LNCAP (cell line): ENCODE data around the gene HOXB7.

Source experiments
- TF ChIP-seq, protein P1 (sequence below): fragments of 450-650 bp; IDR thresholded peaks from 2 replicates; pipeline ENCODE4 v1.5.1; 2017; ENCODE audit warnings: mild to moderate bottlenecking

The HOXB7 gene

GRCh38 chr17:48563385-48563838 lies 47.4 kb downstream of the HOXB7 start:
- TF ChIP-seq, protein P1, sequence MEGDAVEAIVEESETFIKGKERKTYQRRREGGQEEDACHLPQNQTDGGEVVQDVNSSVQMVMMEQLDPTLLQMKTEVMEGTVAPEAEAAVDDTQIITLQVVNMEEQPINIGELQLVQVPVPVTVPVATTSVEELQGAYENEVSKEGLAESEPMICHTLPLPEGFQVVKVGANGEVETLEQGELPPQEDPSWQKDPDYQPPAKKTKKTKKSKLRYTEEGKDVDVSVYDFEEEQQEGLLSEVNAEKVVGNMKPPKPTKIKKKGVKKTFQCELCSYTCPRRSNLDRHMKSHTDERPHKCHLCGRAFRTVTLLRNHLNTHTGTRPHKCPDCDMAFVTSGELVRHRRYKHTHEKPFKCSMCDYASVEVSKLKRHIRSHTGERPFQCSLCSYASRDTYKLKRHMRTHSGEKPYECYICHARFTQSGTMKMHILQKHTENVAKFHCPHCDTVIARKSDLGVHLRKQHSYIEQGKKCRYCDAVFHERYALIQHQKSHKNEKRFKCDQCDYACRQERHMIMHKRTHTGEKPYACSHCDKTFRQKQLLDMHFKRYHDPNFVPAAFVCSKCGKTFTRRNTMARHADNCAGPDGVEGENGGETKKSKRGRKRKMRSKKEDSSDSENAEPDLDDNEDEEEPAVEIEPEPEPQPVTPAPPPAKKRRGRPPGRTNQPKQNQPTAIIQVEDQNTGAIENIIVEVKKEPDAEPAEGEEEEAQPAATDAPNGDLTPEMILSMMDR, result no peak

- TF ChIP-seq, protein P1, result no peak
Measured at GRCh38 chr17:48562934-48563333, 47.9 kb downstream of the HOXB7 start.

DNA sequence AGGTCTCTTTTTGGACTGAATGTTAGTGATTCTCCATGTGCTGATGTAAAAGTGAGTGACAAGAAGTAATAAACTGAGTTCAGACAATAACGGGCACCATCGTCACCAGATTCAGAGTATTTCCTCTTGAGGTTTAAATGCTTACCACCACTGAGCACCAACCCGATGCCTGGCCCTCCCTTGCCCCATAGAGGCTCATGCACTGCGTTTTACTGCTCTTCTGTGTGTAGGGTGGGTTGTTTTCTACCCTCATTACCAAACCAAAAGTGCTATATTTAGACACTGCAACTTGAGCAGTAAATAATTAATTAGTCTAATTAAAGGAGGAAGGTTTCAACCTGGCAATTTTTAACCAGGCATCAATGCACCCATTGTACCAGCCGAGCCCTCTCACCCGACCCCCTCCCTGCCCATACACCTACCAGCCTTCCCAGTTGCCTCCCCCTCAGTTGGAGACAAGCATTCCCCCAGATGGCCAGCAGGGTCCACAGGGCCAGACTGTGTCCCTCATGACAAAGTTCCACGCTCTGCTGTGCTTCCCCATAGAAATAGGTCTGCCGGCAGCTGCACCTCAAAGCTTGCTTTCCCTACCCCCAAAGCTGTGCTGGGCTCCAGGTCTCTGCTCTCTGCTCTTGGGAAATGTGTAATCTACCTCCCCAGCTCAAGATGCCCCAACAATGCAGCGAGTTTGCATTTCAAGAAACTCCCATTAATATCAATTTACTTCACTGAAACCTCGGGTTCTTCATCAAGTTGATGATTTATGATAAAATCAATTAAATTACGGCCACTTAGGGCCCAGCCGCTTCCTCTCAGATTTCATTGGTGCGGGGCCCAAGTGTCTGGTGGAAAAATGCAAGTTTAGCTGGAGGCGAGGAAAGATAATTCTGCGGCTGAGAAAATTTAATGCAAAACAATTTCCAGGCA lies 48.7 kb downstream of the HOXB7 start:
- TF ChIP-seq, protein P1, result no peak

DNA sequence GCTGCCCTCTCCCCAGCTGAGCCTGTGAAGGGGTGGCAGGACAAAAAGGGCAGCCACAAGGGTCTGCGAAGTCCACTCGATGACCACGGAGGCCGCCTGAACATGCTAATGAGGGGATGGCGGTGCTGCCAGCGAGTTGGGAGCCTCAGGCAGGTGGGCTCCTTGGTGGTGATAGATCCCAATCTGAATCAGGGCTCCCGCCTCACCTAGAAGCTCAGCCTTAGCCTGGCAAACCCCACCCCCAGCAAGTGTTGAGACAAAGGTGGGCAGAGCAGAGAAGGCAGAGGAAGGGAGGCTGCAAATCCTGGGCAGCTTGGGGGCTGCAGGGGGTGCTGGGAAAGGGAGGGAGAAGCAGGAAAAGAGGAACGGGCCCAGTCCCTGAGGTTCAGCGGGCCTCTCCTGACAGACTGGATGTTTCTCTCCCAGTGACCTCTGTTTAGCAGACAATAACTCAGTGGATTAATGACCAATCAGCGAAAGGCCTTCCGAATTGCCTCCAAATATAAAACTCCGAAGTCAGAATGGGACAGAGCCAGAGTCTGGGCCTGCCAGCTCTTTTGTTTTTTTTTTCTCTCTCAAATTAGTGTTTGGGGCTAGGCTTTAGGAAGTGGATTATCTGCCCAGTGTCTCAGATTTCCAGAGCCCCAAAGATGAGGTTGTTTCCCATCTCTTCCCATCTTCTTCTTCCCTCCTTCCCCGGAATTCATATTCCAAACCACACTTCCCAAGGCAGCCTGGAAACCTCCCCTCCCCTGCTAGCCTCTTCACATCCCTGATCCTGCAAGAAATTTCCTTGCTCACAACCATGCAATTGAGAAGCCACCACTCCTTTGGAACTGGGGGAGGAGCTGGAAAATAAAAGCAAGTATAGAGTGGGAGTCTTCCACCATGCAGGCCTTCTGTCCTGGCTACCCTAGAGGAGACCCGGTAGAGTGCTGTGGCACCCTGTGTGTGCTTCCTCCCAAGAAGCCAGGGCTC lies 50.7 kb downstream of the HOXB7 start:
- TF ChIP-seq, protein P1, result no peak

DNA sequence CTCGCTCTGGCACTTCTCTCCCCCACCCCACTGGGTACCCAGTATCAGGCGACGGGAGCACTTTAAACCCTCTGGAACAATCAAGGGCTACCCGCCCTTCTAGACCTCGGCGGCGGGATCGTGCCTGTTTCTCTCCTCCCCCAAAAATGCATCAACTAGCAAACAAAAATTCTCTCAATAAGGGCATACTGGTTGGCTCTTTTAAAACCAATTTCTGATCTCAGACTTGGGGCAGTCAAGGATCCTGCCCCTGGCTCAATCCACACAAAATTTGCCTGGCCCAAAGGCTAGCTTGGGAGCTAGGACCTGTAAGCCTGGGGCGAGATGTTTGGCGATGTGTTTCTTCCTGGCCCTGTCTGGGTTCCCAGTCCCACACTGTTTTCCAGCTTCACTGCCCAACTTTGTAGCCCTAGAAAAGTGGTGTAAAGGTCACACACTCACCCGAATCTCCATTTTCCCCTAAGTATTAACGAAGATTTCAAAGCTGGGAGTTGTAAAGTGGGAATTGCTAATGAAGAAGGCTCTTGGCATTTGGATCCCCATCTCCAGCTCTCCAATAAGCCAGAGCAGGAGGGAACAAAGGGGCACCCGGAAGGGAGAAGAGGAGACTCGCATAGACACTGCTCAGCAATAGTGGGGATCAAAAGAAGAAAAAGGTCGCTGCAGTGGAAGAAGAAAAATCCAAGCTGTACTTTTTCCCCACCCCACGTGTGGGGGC lies 51.5 kb downstream of the HOXB7 start:
- TF ChIP-seq, protein P1, result no peak

DNA sequence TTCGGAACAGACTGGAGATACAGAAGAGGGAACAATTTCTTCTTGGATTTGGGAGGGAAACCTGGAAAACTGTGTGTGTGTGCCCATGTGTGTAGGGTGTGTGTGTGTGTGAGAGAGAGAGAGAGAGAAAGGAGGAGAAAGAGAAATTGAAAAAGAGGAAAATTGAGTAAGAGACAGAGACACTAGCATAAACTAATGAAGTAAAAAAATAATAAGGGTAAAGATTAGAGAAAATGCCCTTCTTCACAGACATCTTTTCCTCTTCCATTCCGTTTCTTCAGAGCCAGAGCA lies 52.0 kb downstream of the HOXB7 start:
- TF ChIP-seq, protein P1, result no peak
